DND-41 (cell line): ENCODE data around the gene AKAP13.

Experiments used
- CTCF ChIP-seq: IDR thresholded peaks from 2 replicates; pipeline ENCODE4 v1.5.1; 2012; ENCODE audit warnings: borderline replicate concordance, low read length, moderate library complexity, mild to moderate bottlenecking; ENCODE audit not compliant: poor library complexity, severe bottlenecking; ENCODE audit errors: extremely low read depth
- EZH2 ChIP-seq: IDR thresholded peaks from 3 replicates; pipeline ENCODE4 v1.6.1; 2012; ENCODE audit warnings: borderline replicate concordance, low read depth, mild to moderate bottlenecking, moderate library complexity, low read length, inconsistent platforms; ENCODE audit not compliant: severe bottlenecking

DNA sequence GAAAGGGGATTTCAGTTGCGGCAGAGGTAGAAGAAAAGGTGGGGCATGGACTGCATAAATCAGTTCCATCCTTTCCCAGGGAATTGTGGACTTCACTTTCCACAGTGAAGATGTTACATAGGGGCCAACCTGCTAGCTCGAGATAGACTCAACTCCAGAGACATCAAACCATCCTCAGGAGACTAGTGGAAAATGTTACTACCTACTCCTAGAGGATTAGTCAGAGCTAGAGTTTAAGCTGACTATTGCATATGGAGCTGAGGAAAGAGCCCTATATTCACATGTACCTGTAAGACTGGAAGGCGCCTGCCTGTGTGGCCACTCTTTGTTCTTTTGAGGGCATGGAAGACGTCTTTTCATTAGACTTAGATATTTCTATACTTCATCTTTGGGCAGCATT lies 345.2 kb downstream of the AKAP13 start:
- no peak for TF ChIP-seq CTCF
- no peak for TF ChIP-seq EZH2
